Fibroblast of lung (primary cell): ENCODE data around the gene PPP1R10. TPM values are rescaled to one million over a fixed set of nuclear protein-coding genes. Genes with fewer than 3 reads are reported as not detected.

Experiments
- DNase-seq, 2 donors: peaks; one replicate each; pipeline versions ENCODE4 v3.0.0 to v3.0.0-alpha.2; 2010; ENCODE audit warnings: low read depth in 2 of 2
- H2AFZ ChIP-seq: 2 replicates; pipeline ENCODE4 v1.5.1; 2012; ENCODE audit warnings: low read length, control low read depth, inconsistent platforms
- H3K27ac ChIP-seq: 2 replicates; pipeline ENCODE4 v1.5.1; 2011; ENCODE audit warnings: low read length, control low read depth; ENCODE audit not compliant: insufficient read depth
- H3K27me3 ChIP-seq: 2 replicates; pipeline ENCODE4 v1.5.1; 2011; ENCODE audit warnings: mild to moderate bottlenecking, low read length; ENCODE audit not compliant: control insufficient read depth, insufficient read depth
- H3K36me3 ChIP-seq: 2 replicates; pipeline ENCODE4 v1.5.1; 2011; ENCODE audit warnings: low read length; ENCODE audit not compliant: control insufficient read depth, insufficient read depth
- H3K4me1 ChIP-seq: 2 replicates; pipeline ENCODE4 v1.5.1; 2011; ENCODE audit warnings: low read length; ENCODE audit not compliant: control insufficient read depth, insufficient read depth; ENCODE audit errors: extremely low read depth
- H3K4me2 ChIP-seq: 2 replicates; pipeline ENCODE4 v1.5.1; 2011; ENCODE audit warnings: low read length, control low read depth; ENCODE audit not compliant: insufficient read depth; ENCODE audit errors: extremely low read depth
- H3K4me3 ChIP-seq, 4 experiments: fragments of 200-600 bp in 1 of 4; sonication (generic) in 1 of 4; replicated peaks in 1 of 4; 2 replicates each; pipeline ENCODE4 v1.5.1; 2011 to 2016; ENCODE audit warnings: low read length in 4 of 4, low read depth in 3 of 4, mild to moderate bottlenecking in 3 of 4, control low read depth in 2 of 4, inconsistent platforms in 1 of 4, mixed read lengths in 1 of 4; ENCODE audit not compliant: insufficient read depth in 1 of 4; ENCODE audit errors: control extremely low read depth in 1 of 4
- H3K79me2 ChIP-seq: 2 replicates; pipeline ENCODE4 v1.5.1; 2012; ENCODE audit warnings: mild to moderate bottlenecking, low read length, inconsistent platforms; ENCODE audit not compliant: control insufficient read depth, insufficient read depth
- H3K9ac ChIP-seq: 2 replicates; pipeline ENCODE4 v1.5.1; 2011; ENCODE audit warnings: mild to moderate bottlenecking, low read length, control low read depth; ENCODE audit not compliant: insufficient read depth
- H3K9me3 ChIP-seq: 2 replicates; pipeline ENCODE4 v1.5.1; 2012; ENCODE audit warnings: low read depth, low read length; ENCODE audit not compliant: control insufficient read depth, insufficient read depth
- H4K20me1 ChIP-seq: 2 replicates; pipeline ENCODE4 v1.5.1; 2011; ENCODE audit warnings: low read length; ENCODE audit not compliant: control insufficient read depth, insufficient read depth; ENCODE audit errors: extremely low read depth
- CTCF ChIP-seq, 2 donors: IDR thresholded peaks in 1 of 2; conservative IDR thresholded peaks in 1 of 2; 1 replicate in 1 of 2; 2 replicates in 1 of 2; pipeline ENCODE4 v1.5.1; 2011 to 2012; ENCODE audit warnings: low read length in 2 of 2, control low read depth in 1 of 2, inconsistent platforms in 1 of 2, low read depth in 1 of 2, mild to moderate bottlenecking in 1 of 2
- EZH2 ChIP-seq: IDR thresholded peaks from 2 replicates; pipeline ENCODE4 v1.5.1; 2012; ENCODE audit warnings: low read length, control low read depth, mild to moderate bottlenecking; ENCODE audit errors: missing control alignments
- polyA plus RNA-seq, 2 donors: library from polyadenylated mRNA; depleted of rRNA in 1 of 2; stranded (reverse) in 1 of 2; unstranded in 1 of 2; fragments of >200 nt; gene quantifications; 2 replicates each; pipeline ENCODE4 v1.2.1, GENCODE V29; 2011 to 2012; ENCODE audit warnings: missing spikeins in 1 of 2
- total RNA-seq: library from RNA; depleted of rRNA; stranded (reverse); fragments of >200 nt; gene quantifications from 2 replicates; pipeline ENCODE4 v1.2.1, GENCODE V29; 2014

PPP1R10 gene
- total and polyA plus RNA-seq, 2 donors (not counting 1 experiment from before 2014, with no cell fraction given), result 25.2 to 28.2 TPM

DNA sequence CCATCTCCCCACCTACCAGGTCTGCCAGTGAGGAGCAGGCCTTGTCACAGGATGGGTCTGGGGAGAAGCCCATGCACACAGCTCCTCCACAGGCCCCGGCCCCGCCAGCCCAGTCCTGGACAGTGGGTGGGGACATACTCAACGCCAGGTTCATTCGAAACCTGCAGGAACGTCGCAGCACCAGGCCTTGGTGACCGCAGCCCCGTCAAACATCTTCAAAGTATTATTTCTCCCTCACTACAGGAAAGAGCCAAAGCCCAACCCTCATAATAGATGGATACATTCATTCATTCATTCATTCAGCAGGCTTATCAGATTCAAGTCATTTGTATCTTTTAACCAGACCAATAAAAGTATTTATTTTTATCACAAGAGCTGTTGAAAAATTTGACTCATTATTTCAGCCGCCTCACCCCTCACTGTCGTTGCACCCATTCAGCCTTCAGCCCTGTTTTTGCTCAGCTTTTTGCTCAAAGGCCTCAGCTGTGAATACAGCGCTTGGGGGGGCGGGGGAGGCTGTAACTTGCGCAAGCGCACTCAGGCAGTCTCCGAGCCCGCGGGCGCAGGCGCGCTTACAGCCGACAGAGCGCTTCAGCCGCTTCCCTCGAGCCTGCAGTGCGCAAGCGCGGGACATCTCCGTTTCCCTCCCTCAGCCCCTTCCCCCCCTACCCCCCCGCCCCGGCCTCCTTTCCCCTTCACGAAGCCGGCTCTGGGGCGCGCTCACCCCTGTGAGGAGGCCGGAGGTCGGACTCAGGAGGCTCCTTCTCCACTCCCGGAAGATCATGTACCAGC lies 29.6 kb upstream of the PPP1R10 start, which contains the start of gene C6orf136:
Gene C6orf136 (plus strand): TSS at position 684 of the 792 bp plus-strand sequence. CDS start 99 bp downstream, at position 783.
- Histone ChIP-seq H3K4me3 (peak within 1 kb of the TSS; percentile 82 to 97 (median 96)), H3K9me3 (no peaks in the 10 kb centered on the region), H3K4me2 (peak within 1 kb of the TSS; percentile 83), H2AFZ (peak within 1 kb of the TSS; percentile 85), H3K9ac (peak within 1 kb of the TSS; percentile 80), H3K36me3 (peaks cover 4% of the 10 kb centered on the region), H4K20me1 (no peaks in the 10 kb centered on the region), H3K4me1 (peaks cover 4% of the 10 kb centered on the region), H3K79me2 (peaks cover 11% of the 10 kb centered on the region), H3K27ac (peak within 1 kb of the TSS; percentile 72), H3K27me3 (no peaks in the 10 kb centered on the region)
- peak; percentile 82 to 92 for DNase-seq
- TF ChIP-seq EZH2, result no peak
- TF ChIP-seq CTCF (conservative IDR thresholded peaks at IDR 0.05 in 1 of 2, IDR thresholded peaks at IDR 0.05 in 1 of 2; ENCODE audit: low read depth in 1 of 2, low read length in 2 of 2), result no peak

GRCh38 chr6:30645989-30646388 lies 28.9 kb upstream of the PPP1R10 start:
- Histone ChIP-seq H3K27me3 (no peaks in the 10 kb centered on the region), H3K27ac (no peak overlapping the region), H3K9me3 (no peaks in the 10 kb centered on the region), H3K4me2 (no peak overlapping the region), H3K4me1 (peaks cover 4% of the 10 kb centered on the region), H3K79me2 (peaks cover 11% of the 10 kb centered on the region), H2AFZ (no peak overlapping the region), H4K20me1 (no peaks in the 10 kb centered on the region), H3K4me3 (no peak overlapping the region), H3K36me3 (peaks cover 4% of the 10 kb centered on the region), H3K9ac (no peak overlapping the region)
- DNase-seq, result no peak
- no peak for TF ChIP-seq CTCF (conservative IDR thresholded peaks at IDR 0.05 in 1 of 2, IDR thresholded peaks at IDR 0.05 in 1 of 2; ENCODE audit: low read depth in 1 of 2, low read length in 2 of 2)
- TF ChIP-seq EZH2, result no peak

DNA sequence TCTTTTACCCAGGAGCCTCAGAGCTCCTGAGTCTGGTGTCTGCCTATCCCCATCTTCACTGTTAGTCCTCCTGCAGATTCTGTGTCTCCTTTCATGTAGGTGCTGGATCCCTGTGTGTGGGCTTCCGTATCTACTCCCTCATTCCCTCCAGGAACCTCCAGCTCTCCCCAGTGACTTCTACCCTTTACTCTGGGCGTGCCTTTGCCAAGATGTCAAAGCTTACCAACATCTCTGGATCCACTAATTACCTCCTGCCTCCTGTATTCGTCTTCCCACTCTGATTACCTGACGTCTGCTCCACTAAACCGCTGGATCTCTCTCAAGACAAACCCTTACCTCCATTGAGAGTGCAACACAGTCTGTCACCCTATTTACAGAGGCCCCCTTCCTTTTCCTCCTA lies 27.7 kb upstream of the PPP1R10 start:
- Histone ChIP-seq H3K4me3 (no peak overlapping the region), H4K20me1 (no peaks in the 10 kb centered on the region), H3K27ac (no peak overlapping the region), H3K27me3 (no peaks in the 10 kb centered on the region), H3K79me2 (peaks cover 11% of the 10 kb centered on the region), H3K9ac (no peak overlapping the region), H3K36me3 (peaks cover 4% of the 10 kb centered on the region), H3K4me2 (no peak overlapping the region), H3K9me3 (no peaks in the 10 kb centered on the region), H2AFZ (no peak overlapping the region), H3K4me1 (peaks cover 4% of the 10 kb centered on the region)
- DNase-seq, result no peak
- TF ChIP-seq CTCF (conservative IDR thresholded peaks at IDR 0.05 in 1 of 2, IDR thresholded peaks at IDR 0.05 in 1 of 2; ENCODE audit: low read depth in 1 of 2, low read length in 2 of 2), result no peak
- TF ChIP-seq EZH2, result no peak
